RWPE2 (cell line): ENCODE measurements around the gene UFC1.

Experiments used
- ATAC-seq: fragments of 200-7000 bp; cut with Tn5 transposase; 3 replicates; pipeline ENCODE4 v1.9.1; 2021; ENCODE audit warnings: low read depth
- DNase-seq: peaks from one replicate; pipeline ENCODE4 v3.0.0-alpha.2; 2020; ENCODE audit warnings: low spot score
- H3K27ac ChIP-seq: fragments of 450-650 bp; 2 replicates; pipeline ENCODE4 v1.5.1; 2017; ENCODE audit warnings: mild to moderate bottlenecking; ENCODE audit not compliant: poor library complexity, severe bottlenecking
- H3K27me3 ChIP-seq: fragments of 250-450 bp; sonication (Bioruptor Pico); 2 replicates; pipeline ENCODE4 v1.5.1; 2021; ENCODE audit warnings: mild to moderate bottlenecking, moderate library complexity; ENCODE audit not compliant: insufficient read depth, poor library complexity, severe bottlenecking
- H3K36me3 ChIP-seq: fragments of 250-450 bp; sonication (Bioruptor Pico); 2 replicates; pipeline ENCODE4 v1.5.1; 2020; ENCODE audit warnings: low read depth, mild to moderate bottlenecking, moderate library complexity
- H3K4me1 ChIP-seq: fragments of 250-450 bp; sonication (Bioruptor Pico); 2 replicates; pipeline ENCODE4 v1.5.1; 2021; ENCODE audit warnings: mild to moderate bottlenecking, moderate library complexity; ENCODE audit not compliant: insufficient read depth, poor library complexity, severe bottlenecking
- H3K4me3 ChIP-seq: fragments of 250-450 bp; sonication (Bioruptor Pico); 2 replicates; pipeline ENCODE4 v1.5.1; 2021; ENCODE audit warnings: mild to moderate bottlenecking, moderate library complexity; ENCODE audit not compliant: severe bottlenecking
- H3K9me3 ChIP-seq: fragments of 250-450 bp; sonication (Bioruptor Pico); 2 replicates; pipeline ENCODE4 v1.5.1; 2021; ENCODE audit warnings: mild to moderate bottlenecking, moderate library complexity; ENCODE audit not compliant: severe bottlenecking
- CTCF ChIP-seq: fragments of 450-650 bp; IDR thresholded peaks from one replicate; pipeline ENCODE4 v1.5.1; 2017; ENCODE audit warnings: mild to moderate bottlenecking, moderate library complexity; ENCODE audit not compliant: poor library complexity, severe bottlenecking

The UFC1 gene

GRCh38 chr1:161177112-161177935 lies 23.5 kb downstream of the UFC1 start, which contains the start of gene B4GALT3:
TSS of gene B4GALT3 (minus strand) at chr1:161177507. CDS start at chr1:161176060, 1,447 bp downstream.
- no peaks in the 10 kb centered on the region for H3K27me3 ChIP-seq
- peaks cover 14% of the 10 kb centered on the region for H3K4me1 ChIP-seq
- peak within 1 kb of the TSS; percentile 67 for H3K4me3 ChIP-seq
- peak; percentile 89 for ATAC-seq
- TF ChIP-seq CTCF: peak; percentile 16
- DNase-seq: no peak
- no peaks in the 10 kb centered on the region for H3K9me3 ChIP-seq
- peak within 1 kb of the TSS; percentile 10 for H3K27ac ChIP-seq
- H3K36me3 ChIP-seq: peaks cover 29% of the 10 kb centered on the region

GRCh38 chr1:161177936-161178244 lies 24.1 kb downstream of the UFC1 start:
- H3K27ac ChIP-seq: peak overlapping the region; percentile 10
- no peaks in the 10 kb centered on the region for H3K27me3 ChIP-seq
- H3K9me3 ChIP-seq: no peaks in the 10 kb centered on the region
- TF ChIP-seq CTCF: peak; percentile 1
- DNase-seq (no peak), ATAC-seq (no peak)
- H3K36me3 ChIP-seq: peaks cover 26% of the 10 kb centered on the region
- H3K4me3 ChIP-seq: peak overlapping the region; percentile 67
- H3K4me1 ChIP-seq: peaks cover 19% of the 10 kb centered on the region

- TF ChIP-seq CTCF: no peak
- DNase-seq (no peak), ATAC-seq (no peak)
- Histone ChIP-seq H3K4me1 (peaks cover 20% of the 10 kb centered on the region), H3K27ac (no peak overlapping the region), H3K36me3 (peaks cover 11% of the 10 kb centered on the region), H3K9me3 (no peaks in the 10 kb centered on the region), H3K27me3 (no peaks in the 10 kb centered on the region), H3K4me3 (no peak overlapping the region)
Measured at GRCh38 chr1:161179698-161180097, 25.9 kb downstream of the UFC1 start.

GRCh38 chr1:161180639-161181038 lies 26.9 kb downstream of the UFC1 start:
- no peak overlapping the region for H3K4me3 ChIP-seq
- H3K4me1 ChIP-seq: peaks cover 20% of the 10 kb centered on the region
- H3K9me3 ChIP-seq: no peaks in the 10 kb centered on the region
- no peak overlapping the region for H3K27ac ChIP-seq
- H3K36me3 ChIP-seq: peaks cover 2% of the 10 kb centered on the region
- no peak for DNase-seq
- peak; percentile 51 for TF ChIP-seq CTCF
- no peak for ATAC-seq
- H3K27me3 ChIP-seq: no peaks in the 10 kb centered on the region

GRCh38 chr1:161182214-161182613 lies 28.4 kb downstream of the UFC1 start:
- ATAC-seq (peak; percentile 72), DNase-seq (no peak)
- H3K9me3 ChIP-seq: no peaks in the 10 kb centered on the region
- H3K36me3 ChIP-seq: no peaks in the 10 kb centered on the region
- H3K4me1 ChIP-seq: peaks cover 15% of the 10 kb centered on the region
- H3K27me3 ChIP-seq: no peaks in the 10 kb centered on the region
- no peak overlapping the region for H3K4me3 ChIP-seq
- peak overlapping the region; percentile 74 for H3K27ac ChIP-seq
- TF ChIP-seq CTCF: no peak
